ENCODE measurements around the gene GRIP1.

DNA sequence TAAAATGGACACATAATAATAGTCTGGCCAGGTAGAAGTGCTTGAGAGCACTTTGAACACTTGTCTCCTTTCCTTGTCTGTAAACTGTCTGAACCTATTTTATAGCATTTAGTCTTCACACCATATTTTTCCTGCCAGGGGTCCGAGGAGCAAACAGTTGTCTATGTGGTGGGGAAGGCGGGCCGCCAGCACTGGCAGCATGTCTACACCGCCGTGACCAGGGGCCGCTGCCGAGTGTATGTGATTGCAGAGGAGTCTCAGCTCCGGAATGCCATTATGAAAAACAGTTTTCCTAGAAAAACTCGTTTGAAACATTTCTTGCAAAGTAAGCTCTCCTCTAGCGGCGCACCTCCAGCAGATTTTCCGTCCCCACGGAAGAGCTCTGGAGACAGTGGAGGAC is 347.9 kb downstream of the GRIP1 start:
- TF ChIP-seq POLR2A (IDR thresholded peaks at IDR 0.05) (no peak), EP300 (IDR thresholded peaks at IDR 0.05) (no peak)
- TF ChIP-seq, protein P1, sequence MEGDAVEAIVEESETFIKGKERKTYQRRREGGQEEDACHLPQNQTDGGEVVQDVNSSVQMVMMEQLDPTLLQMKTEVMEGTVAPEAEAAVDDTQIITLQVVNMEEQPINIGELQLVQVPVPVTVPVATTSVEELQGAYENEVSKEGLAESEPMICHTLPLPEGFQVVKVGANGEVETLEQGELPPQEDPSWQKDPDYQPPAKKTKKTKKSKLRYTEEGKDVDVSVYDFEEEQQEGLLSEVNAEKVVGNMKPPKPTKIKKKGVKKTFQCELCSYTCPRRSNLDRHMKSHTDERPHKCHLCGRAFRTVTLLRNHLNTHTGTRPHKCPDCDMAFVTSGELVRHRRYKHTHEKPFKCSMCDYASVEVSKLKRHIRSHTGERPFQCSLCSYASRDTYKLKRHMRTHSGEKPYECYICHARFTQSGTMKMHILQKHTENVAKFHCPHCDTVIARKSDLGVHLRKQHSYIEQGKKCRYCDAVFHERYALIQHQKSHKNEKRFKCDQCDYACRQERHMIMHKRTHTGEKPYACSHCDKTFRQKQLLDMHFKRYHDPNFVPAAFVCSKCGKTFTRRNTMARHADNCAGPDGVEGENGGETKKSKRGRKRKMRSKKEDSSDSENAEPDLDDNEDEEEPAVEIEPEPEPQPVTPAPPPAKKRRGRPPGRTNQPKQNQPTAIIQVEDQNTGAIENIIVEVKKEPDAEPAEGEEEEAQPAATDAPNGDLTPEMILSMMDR (IDR thresholded peaks at IDR 0.05): no peak

All from tibial nerve (tissue), 4 donors.